RKO (cell line): ENCODE data around the gene KRTAP4-5.
"Not testable (repeated sequence)": the region's sequence is repeated elsewhere in the genome, so short reads cannot be mapped to it uniquely, and the experiment has no call there.

Experiments used
- DNase-seq: peaks from one replicate; pipeline ENCODE4 v3.0.0-alpha.2; 2016; ENCODE audit warnings: low spot score

KRTAP4-5 gene

DNA sequence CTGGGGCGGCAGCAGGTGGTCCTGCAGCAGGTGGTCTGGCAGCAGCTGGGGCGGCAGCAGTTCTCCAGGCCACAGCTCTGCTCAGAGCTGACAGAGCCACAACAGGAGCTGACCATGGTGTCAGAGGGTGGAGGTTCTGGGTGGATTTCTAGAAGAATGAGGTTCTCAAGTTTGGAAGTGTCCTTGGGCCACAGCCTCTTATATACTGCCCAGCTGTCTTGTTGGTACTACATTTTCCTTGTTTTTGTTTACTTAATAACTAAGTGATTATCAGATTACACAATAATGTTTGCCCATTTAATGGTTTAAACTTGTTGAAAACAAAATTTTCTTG, at the start of gene KRTAP4-5:
Gene KRTAP4-5, minus strand, starts transcription at position 174 of the 334 bp plus-strand sequence. Its CDS starts 58 bp downstream, at position 116.
- no peak for DNase-seq

- DNase-seq, result no peak
These were observed 46.4 kb upstream of the KRTAP4-5 start for GRCh38 chr17:41196068-41196467.

- no peak for DNase-seq
These were observed 40.7 kb upstream of the KRTAP4-5 start for GRCh38 chr17:41190328-41190727.

DNA sequence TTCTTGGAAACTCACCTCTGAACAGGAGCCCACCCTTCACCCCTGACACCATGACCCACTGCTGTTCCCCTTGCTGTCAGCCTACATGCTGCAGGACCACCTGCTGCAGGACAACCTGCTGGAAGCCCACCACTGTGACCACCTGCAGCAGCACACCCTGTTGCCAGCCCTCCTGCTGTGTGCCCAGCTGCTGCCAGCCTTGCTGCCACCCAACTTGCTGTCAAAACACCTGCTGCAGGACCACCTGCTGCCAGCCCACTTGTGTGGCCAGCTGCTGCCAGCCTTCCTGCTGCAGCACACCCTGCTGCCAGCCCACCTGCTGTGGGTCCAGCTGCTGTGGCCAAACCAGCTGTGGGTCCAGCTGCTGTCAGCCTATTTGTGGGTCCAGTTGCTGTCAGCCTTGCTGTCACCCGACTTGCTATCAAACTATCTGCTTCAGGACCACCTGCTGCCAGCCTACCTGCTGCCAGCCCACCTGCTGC, 40.3 kb upstream of the KRTAP4-5 start, which contains the start of gene KRTAP9-1:
Gene KRTAP9-1, plus strand, starts transcription at position 51 of the 482 bp plus-strand sequence. Its CDS starts 0 bp downstream, at position 51.
- DNase-seq, result not testable (repeated sequence)

- DNase-seq, result no peak
These were observed 37.2 kb upstream of the KRTAP4-5 start for GRCh38 chr17:41186872-41187271.

DNA sequence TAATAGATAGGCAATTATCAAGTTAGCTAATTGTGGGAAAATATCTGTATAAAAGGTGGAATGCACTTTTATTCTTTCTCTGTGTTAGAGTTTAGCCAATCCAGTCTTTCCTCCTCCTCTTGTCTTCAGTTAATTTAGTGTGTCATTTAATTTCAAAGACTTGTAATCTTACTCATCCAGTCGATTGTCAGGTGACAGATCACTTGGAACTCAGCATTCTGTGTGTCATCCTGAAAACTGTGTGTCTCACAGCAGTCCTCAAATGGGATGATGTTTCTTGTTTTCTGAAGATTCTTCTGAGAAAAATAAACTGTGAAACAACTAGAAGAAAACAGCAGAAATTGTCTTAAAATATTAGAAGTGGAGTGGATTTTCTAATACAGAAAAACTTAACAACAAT, 35.4 kb upstream of the KRTAP4-5 start:
- peak; percentile 55 for DNase-seq

- DNase-seq, result no peak
These were observed 34.9 kb upstream of the KRTAP4-5 start, which contains the start of gene KRTAP4-1 for GRCh38 chr17:41184480-41184961. TSS of gene KRTAP4-1 (minus strand) at chr17:41184911. CDS start at chr17:41184854, 57 bp downstream.

DNA sequence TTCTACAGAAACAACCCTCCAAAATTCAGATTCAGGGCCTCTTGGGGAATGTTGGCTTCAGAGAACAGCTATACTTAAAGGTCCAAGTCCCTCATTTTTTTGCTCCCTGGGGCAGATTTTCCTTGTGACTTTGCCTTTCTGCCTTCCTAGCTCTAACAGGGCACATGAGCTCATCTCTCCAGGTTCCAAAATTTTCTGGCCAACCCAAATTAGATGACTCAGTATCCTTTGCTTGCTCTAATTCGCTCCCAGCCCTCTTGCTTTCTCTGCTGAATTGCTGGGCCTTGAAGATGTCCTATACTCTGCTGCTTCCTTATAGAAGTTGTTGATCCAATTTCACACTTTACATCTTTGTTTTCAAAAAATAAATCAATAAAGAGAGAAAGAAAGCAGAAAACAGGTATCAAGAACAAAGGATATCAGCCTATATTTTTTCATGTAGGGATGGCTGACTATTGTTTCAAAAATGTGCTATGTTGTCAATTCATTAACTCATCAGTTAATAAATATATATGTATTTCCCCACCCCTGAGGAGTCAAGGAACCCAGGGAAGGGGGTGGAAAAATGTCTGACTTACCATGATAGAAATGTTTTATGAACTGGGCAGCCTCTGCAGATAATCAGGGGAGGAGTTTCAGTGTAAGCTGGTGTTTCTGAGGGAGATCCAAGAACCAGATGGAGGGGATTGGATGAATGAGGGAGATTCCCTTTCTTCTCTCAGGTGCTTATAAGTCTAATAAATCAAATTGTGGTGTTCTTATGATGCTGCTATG, 29.4 kb upstream of the KRTAP4-5 start:
- no peak for DNase-seq

GRCh38 chr17:41178341-41178740, 28.7 kb upstream of the KRTAP4-5 start:
- peak; percentile 91 for DNase-seq

DNA sequence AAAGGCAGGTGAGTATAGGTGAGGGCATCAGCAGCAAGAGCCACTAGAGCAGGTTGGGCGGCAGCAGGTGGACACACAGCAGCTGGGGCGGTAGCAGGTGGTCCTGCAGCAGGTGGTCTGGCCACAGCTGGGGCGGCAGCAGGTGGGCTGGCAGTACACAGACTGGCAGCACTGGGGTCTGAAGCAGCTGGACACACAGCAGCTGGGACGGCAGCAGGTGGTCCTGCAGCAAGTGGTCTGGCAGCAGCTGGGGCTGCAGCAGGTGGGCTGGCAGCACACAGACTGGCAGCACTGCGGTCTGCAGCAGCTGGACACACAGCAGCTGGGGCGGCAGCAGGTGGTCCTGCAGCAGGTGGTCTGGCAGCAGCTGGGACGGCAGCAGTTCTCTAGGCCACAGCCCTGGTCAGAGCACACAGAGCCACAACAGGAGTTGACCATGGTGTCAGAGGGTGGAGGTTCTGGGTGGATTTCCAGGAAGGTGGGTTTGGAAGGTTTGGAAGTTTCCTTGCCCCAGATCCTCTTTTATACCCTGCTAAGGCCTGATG, 28.2 kb upstream of the KRTAP4-5 start, which contains the start of gene KRTAP4-2:
Gene KRTAP4-2, minus strand, starts transcription at position 495 of the 545 bp plus-strand sequence. Its CDS starts 57 bp downstream, at position 438.
- no peak for DNase-seq

DNA sequence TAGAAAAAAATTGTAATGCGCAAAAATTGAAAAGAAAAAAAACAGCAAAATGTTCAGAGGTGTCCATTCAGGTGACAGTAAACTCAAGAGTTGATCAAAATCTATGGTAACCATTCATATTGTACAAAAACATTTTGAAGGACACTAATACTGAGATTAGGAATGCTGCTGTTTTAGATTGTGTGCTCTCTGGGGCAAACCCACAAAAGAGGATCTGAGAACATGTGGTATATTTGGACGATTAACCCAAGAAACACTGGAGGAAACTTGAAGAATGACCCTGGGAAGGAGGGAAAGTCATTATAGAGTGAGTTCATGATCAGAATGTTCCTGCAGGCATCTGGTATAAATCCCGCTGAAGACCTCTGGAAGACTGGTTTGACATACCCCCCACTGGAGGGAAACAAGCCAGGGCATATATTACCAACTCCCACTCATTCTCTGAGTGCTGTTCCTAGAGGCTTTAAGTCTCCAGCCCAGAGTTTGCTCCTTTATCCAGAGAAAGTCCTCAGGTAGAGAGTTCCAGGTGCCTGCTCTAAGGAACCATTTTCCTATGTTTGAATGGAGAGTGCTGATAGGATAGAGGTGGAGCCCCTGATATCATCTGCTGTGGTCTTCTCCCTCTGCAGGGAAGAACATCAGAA, 27.2 kb upstream of the KRTAP4-5 start:
- no peak for DNase-seq

GRCh38 chr17:41171886-41172285, 22.3 kb upstream of the KRTAP4-5 start:
- DNase-seq, result no peak

DNA sequence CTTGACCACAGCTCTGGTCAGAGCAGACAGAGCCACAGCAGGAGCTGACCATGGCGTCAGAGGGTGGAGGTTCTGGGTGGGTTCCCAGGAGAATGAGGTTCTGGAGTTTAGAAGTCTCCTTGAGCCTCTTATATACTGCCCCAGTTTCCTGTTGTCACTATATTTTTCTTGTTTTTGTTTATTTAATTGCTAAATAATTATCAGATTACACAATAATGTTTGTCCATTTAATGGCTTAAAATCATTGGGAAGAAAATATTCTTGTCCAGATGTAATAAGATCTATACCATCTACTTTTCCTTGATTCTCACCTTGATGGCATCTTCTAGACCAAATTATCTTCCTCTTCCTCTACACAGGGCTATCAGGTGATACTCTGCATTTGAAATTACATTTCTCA, 18.5 kb upstream of the KRTAP4-5 start, which contains the start of gene KRTAP4-3:
Gene KRTAP4-3, minus strand, starts transcription at position 101 of the 400 bp plus-strand sequence. Its CDS starts 49 bp downstream, at position 52.
- no peak for DNase-seq

- no peak for DNase-seq
These were observed 17.9 kb upstream of the KRTAP4-5 start for GRCh38 chr17:41167561-41167960.

- DNase-seq, result peak; percentile 32
These were observed 14.2 kb upstream of the KRTAP4-5 start for GRCh38 chr17:41163828-41164227.

DNA sequence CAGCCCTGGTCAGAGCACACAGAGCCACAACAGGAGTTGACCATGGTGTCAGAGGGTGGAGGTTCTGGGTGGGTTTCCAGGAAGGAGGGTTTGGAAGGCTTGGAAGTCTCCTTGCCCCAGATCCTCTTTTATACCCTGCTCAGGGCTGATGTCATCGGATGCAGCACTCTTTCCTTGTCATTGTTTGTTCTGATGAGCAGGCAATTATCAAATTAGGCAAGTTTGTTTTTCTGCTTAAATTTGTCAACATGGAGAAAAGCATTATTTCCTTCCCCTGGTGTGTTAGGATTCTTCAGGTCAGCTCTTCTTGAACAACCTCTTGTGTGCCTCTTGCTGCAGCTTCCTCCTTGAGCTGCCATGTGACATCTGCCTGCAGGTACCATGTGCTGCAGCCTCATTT, 11.0 kb upstream of the KRTAP4-5 start, which contains the start of gene KRTAP4-4:
Gene KRTAP4-4, minus strand, starts transcription at position 101 of the 400 bp plus-strand sequence. Its CDS starts 57 bp downstream, at position 44.
- DNase-seq, result no peak

GRCh38 chr17:41160190-41160589, 10.6 kb upstream of the KRTAP4-5 start:
- DNase-seq, result not testable (repeated sequence)

DNA sequence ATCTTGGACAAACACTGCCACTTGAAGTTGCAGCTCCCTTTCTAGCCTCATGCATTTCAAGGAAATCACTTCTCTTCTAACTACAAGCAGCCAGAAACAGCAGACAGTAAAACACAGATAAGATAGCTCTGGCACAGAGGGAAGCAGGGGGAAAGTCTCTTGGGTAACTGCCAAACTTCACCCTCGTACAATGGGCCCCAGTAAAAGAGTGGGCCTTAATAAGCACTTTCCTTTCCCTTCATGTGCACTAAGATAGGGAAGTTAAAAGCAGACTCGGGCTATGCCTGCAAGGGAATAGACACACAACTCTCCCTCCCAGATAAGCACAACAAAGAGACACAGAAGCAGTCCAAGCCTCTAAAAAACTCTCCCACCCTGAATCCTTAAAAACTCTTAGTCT, 4.2 kb upstream of the KRTAP4-5 start:
- no peak for DNase-seq

DNA sequence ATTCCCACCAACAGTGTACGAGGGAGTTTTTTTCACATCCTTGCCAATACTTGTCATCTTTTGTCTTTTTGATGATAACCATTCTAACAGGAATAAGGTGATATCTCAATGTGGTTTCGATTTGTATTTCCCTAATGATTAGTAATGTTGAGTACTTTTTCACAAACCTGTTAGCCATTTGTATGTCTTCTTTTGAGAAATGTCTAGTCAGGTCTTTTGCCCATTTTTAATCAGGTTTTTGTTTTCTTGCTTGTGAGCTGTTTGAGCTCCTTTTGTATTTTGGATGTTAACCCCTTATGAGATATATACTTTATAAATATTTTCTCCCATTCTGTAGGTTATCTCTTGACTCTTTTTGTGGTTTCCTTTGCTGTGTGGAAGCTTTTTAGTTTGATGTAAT, 1.9 kb upstream of the KRTAP4-5 start:
- DNase-seq, result no peak

- no peak for DNase-seq
These were observed 401 bp upstream of the KRTAP4-5 start for GRCh38 chr17:41150026-41150425.

DNA sequence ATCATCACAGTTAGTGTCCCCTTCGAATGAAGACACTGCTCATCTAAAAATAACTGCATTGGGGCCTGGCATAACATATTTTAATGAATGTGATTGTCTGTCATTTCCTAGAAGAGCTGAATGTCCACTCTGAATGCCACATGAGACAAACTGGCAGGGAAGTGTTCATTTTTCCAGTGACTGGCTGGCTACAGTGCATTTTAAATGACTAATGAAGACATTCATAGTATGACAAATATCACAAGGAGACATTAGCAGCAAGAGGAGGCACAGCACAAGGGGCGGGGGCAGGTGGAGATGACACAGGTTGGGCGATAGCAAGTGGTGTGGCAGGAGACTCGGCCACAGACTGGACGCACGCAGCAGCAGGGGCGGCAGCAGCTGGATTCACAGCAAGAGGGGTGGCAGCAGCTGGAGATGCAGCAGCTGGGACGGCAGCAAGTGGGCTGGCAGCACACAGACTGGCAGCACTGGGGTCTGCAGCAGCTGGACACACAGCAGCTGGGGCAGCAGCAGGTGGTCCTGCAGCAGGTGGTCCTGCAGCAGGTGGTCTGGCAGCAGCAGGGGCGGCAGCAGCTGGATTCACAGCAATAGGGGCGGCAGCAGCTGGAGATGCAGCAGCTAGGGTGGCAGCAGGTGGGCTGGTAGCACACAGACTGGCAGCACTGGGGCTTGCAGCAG, 514 bp downstream of the KRTAP4-5 start:
- not testable (repeated sequence) for DNase-seq
